HG02852 (cell line): ENCODE results near the gene OTX1.
A peak's percentile ranks its signal among the peaks of the same experiment; 100 is the strongest.
"Not testable (repeated sequence)": the region's sequence is repeated elsewhere in the genome, so short reads cannot be mapped to it uniquely, and the experiment has no call there.

Source experiments
- ATAC-seq: cut with Tn5 transposase; IDR thresholded peaks from one replicate; pipeline ENCODE4 v1.9.1; 2021; ENCODE audit warnings: mild to moderate bottlenecking, moderate library complexity; ENCODE audit not compliant: unreplicated experiment

The OTX1 gene

GRCh38 chr2:63050334-63051041 lies at the start of gene OTX1:
Gene OTX1, plus strand, starts transcription at chr2:63050830. Its CDS starts 2,161 bp downstream, at chr2:63052991.
- peak; percentile 85 for ATAC-seq

DNA sequence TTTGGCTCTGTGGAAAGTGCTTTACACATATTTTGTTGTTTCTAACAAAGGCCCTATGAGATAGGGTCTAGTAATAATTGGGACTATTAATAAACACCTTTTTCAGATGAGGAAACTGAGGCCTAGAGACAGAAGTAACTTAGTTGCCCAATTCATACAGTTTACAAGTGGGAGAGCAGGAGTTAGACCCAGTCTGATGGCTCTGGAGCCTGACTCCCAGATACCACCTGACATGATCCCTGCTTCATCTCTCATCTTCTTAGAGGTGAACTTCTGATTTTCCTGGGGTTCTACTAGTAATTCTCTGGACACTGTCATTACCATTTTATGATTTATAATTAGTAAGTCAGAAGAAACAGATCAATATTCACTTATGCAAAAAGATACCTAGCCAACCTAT lies 49.1 kb upstream of the OTX1 start:
- ATAC-seq, result no peak

DNA sequence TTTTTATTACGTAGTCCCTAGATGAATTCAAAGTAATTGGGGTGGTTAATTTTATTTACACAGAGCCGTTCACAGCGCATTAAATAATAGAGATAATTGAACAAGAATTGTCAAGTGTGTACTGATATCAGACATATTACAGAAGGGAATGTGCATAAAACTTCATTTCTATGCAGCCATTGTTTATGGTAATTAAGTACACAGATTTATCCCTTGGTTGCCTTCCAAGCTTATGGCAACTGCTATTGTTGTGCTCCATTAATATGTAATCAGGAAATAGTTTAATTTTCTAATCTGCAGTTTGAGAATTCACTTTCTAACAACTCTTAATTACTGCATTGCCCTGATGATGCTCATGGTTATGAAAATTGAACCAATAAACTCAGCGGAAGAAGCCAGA lies 47.3 kb upstream of the OTX1 start:
- ATAC-seq, result no peak

DNA sequence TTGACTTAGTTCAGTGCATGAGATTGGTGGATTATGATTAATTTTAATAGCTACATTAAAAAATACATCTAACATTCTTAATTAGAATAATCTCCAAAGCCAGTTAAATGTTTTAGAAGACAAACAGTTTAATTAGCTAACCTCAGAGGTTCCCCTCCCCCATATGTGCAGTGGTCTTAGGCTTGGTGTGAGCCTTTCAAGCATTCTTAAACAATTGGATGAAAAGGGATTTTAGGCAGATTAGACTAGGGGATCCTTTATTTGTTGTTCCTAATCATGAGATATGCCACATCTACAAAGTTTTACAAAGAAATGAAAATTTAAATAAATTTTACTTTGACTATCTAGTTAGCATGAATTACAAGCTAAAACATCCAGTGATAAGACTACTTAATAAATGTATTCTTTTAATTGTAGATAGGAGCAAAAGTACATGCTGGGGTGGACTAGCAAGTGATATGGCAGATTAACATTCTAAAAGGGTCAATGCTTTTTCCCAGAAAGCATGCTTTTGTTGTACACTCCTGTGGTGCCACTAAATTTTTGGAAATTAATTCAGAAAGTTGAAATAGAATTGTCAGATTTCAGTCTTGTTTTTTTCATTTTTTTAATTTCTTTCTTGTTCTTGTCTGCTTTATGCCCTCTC lies 42.7 kb upstream of the OTX1 start:
- no peak for ATAC-seq

GRCh38 chr2:63008838-63009237 lies 41.8 kb upstream of the OTX1 start:
- no peak for ATAC-seq

- ATAC-seq, result no peak
Measured at GRCh38 chr2:63009490-63009889, 41.1 kb upstream of the OTX1 start.

DNA sequence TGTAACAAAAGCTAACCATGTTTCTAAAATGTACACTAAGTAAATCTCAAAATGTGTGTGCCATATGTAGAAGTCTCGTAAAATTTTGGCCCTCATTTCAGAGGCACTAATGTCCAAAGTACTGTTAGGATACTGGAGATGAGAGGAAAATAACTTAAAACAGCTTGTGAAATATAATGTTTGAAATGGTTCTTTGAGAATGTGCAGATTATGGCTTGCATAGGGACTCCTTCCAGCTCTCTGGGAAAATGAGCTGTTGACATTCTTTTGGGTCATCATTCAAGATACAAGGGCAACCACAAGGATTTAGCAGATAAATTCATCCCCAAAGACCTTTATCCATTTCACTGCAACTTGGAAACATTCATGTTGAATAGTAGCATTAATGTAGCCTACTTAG lies 38.1 kb upstream of the OTX1 start:
- ATAC-seq, result no peak

GRCh38 chr2:63013438-63013837 lies 37.2 kb upstream of the OTX1 start:
- ATAC-seq, result no peak

DNA sequence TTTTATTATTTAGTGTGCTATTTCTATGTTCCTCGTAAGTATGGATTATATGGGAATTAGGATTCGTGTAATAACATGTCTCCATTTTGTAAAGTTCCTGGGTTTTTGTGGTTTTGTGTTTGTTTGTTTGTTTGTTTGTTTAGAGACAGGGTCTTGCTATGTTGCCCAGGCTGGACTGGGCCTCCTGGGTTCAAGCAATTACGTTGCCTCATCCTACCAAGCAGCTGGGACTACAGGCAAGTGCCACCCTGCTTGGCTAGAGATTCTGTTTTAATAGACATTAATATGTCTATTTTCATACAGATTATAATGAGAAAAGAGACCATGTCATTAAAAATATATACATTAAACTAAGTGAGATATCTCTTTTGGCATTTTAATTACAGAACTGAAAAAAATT lies 35.2 kb upstream of the OTX1 start:
- no peak for ATAC-seq

GRCh38 chr2:63018439-63018838 lies 32.2 kb upstream of the OTX1 start:
- ATAC-seq, result no peak

- not testable (repeated sequence) for ATAC-seq
Measured at GRCh38 chr2:63019686-63020085, 30.9 kb upstream of the OTX1 start.

- ATAC-seq, result no peak
Measured at GRCh38 chr2:63023444-63023843, 27.2 kb upstream of the OTX1 start.

GRCh38 chr2:63027220-63027619 lies 23.4 kb upstream of the OTX1 start:
- no peak for ATAC-seq

DNA sequence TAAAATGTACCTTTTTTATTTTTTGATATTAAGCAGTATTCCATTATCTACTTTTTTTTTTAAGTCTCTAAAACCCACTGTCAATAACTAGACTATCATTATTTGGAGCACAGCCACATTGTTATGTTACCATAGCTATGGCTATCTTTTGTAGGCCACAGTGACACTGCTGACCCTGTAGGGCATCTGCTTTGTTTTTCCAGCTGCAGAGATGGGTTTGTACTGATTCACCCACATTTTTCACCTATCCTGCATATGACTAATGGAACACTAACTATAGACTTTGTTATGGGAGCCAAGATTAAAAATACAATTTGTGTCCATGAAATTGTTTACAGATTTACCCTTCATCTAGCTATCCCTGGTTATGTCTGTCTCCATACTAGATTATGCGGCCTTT lies 21.6 kb upstream of the OTX1 start:
- ATAC-seq, result no peak

- ATAC-seq, result no peak
Measured at GRCh38 chr2:63034526-63034925, 16.1 kb upstream of the OTX1 start.

GRCh38 chr2:63035169-63035568 lies 15.5 kb upstream of the OTX1 start:
- no peak for ATAC-seq

DNA sequence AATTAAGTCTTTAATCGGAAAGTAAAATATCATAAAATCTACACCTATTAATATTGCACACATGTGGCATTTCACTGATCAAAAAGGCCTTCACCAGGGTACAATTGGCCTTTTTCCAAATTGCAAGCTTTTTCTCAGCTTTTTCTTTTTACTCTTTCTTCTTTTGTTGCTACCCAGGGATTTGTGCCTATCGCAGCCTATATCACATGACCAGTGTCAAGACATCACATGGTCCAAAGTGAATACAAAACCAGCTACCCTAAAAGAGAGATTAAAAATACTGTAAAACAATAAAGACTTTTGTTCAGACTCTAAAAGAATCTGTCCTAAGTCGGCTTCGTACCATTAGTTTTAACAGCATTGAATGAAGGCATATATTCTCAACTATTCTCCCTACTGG lies 15.0 kb upstream of the OTX1 start:
- ATAC-seq, result no peak

DNA sequence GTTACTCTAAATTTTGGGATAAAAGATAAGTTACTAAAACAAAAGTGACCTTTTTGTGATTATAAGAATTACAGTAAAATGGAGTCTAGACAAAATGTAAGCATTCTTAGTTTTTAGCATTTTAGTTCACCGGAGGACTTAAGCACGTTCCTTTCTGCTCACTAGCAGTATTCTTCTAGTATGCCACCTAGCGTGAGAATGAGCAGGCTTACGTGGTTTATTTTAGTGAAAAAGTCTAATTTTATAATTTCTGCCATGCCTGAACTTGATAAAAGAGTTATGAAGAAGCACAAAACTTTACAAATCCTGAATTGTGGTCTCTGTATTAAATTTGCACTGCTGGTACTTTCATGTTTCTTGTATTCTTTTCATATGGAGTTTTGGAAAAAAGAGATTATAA lies 12.6 kb upstream of the OTX1 start:
- no peak for ATAC-seq

DNA sequence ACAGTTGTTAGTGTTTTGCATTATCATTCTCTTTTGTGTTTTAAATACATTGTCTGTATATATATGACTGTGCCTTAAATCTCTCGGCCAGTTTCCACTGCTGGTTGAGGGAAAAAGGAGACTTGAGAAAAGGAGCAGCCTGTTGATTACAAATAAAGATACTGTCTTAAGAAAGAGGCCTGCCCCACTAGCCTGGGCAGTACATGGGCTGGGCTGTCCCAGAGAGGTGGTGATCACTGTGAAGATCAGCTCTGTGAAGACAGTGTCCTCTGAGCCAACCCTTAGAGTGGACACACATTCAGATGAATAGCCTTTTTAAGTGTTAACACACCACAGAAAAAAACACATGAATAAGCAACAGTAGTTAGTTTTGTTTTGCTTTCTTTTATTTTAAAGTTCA lies 10.0 kb upstream of the OTX1 start:
- ATAC-seq, result no peak

GRCh38 chr2:63041592-63041991 lies 9.0 kb upstream of the OTX1 start:
- no peak for ATAC-seq

DNA sequence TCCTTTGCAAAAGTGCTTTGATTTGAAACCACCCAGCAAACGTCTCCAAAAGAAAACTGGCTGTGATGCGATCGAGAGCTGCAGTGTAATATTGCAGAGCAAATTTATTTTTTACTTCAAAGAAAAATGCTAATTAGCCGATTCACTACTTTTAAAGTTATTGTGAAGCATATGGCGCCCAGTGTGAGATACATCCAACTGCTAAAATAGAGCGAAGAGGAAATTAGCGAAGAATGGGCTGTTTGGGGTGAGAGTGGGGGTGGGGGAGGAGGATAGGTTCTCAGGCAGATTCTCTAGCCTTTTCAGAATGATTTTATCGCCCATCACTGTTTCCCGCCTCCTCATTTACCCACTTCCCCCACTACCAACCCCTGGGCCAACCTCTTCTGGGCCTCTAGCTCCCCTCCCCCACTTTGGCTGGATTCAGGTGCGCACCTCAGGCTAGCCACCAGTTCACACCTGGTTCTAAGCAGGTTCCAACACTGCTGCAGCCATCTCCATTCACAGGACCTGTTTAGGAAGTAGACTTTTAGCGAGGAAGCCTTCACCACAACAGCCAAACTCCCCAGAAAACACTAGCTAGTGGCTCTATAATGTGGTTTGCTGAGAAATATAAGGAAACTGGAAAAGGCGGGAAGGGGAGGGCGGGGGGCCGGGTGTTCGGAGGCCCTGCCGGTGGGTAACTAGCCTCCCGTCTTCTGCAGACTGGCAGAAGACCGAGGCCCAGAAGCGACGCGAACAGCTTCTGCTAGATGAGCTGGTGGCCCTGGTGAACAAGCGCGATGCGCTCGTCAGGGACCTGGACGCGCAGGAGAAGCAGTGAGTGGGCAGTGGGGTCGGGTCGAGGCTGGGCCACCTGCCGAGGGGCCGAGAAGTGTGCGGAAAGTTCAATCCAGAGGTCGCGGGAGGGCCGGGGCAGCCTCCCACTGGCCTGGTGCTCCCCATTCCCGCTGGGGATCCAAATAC lies 6.0 kb upstream of the OTX1 start:
- no peak for ATAC-seq

DNA sequence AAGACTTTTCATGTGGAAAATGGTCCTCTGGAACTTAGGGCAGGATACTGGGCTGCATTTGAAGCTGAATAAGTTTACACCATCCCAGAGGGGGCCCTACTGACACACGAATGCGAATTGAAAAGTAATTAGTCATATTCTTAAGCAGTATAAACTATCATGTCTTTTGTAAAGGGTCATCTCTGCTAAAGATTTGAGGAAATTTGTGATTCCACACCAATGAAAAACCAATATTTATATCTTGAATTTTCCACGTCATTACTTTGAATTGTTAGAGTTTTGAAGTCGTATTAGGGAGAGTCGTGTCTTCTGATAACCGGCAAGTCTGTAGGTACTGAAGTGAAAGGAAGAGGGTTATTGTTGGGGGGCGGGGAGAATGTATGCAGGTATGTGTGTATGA lies 4.1 kb upstream of the OTX1 start:
- ATAC-seq, result no peak
